GM13977 (cell line): ENCODE measurements around the gene TBC1D30.

Experiments used
- DNase-seq: peaks from one replicate; pipeline ENCODE4 v3.0.0; 2012; ENCODE audit warnings: low spot score
- CTCF ChIP-seq: IDR thresholded peaks from 2 replicates; pipeline ENCODE4 v1.5.1; 2012; ENCODE audit warnings: mild to moderate bottlenecking, control low read depth; ENCODE audit not compliant: insufficient read depth; ENCODE audit errors: extremely low read depth, missing control alignments
- in situ Hi-C: fragments of 300-500 bp; cut with MboI; formaldehyde crosslinking; loops from one replicate; pipeline ENCODE4 v1.12.0; 2022; ENCODE audit warnings: low sequenced_read_pairs, low pct_unique_long_range_greater_than_20kb, mixed read lengths, inconsistent platforms; ENCODE audit not compliant: unreplicated experiment

TBC1D30 gene

GRCh38 chr12:64781280-64782190 lies 42.9 kb upstream of the TBC1D30 start:
- peak; percentile 36 for DNase-seq
- in situ Hi-C loops = loop anchor here (25.0 kb wide), 1 partner anchor 331 kb away; the partner anchor contains the start of gene WIF1
- no peak for TF ChIP-seq CTCF

- DNase-seq = no peak
- no peak for TF ChIP-seq CTCF
- in situ Hi-C loops = loop anchor here (25.0 kb wide), 1 partner anchor 330 kb away; the partner anchor contains the start of gene WIF1
These were observed 42.1 kb upstream of the TBC1D30 start for GRCh38 chr12:64782191-64782876.

GRCh38 chr12:64785838-64786237 lies 38.6 kb upstream of the TBC1D30 start:
- in situ Hi-C loops = loop anchor here (25.0 kb wide), 1 partner anchor 326 kb away; the partner anchor contains the start of gene WIF1
- TF ChIP-seq CTCF = no peak
- DNase-seq = no peak

- DNase-seq = no peak
- in situ Hi-C loops = loop anchor here (25.0 kb wide), 1 partner anchor 322 kb away; the partner anchor contains the start of gene WIF1
- TF ChIP-seq CTCF = no peak
These were observed 34.3 kb upstream of the TBC1D30 start for GRCh38 chr12:64790166-64790565.

GRCh38 chr12:64791036-64791435 lies 33.4 kb upstream of the TBC1D30 start:
- in situ Hi-C loops = loop anchor here (25.0 kb wide), 1 partner anchor 321 kb away; the partner anchor contains the start of gene WIF1
- no peak for TF ChIP-seq CTCF
- DNase-seq = no peak

- no peak for TF ChIP-seq CTCF
- in situ Hi-C loops = loop anchor here (25.0 kb wide), 1 partner anchor 320 kb away; the partner anchor contains the start of gene WIF1
- DNase-seq = no peak
These were observed 32.3 kb upstream of the TBC1D30 start for GRCh38 chr12:64792128-64792527.
